Activated T-helper 9 cell treated with anti-CD3 and anti-CD28 coated beads, Interleukin-2, amount 50 U/mL, for 16 hours (primary cell): Measurements from ENCODE around the gene GOLGA7B.

ENCODE experiments used
- DNase-seq: peaks from one replicate; pipeline ENCODE4 v3.0.0-alpha.2; 2020; ENCODE audit warnings: low read depth

The GOLGA7B gene

GRCh38 chr10:97895915-97896314, 46.3 kb downstream of the GOLGA7B start:
- no peak for DNase-seq

- DNase-seq = no peak
These were observed 47.2 kb downstream of the GOLGA7B start for GRCh38 chr10:97896756-97897358.

- DNase-seq = no peak
These were observed 48.8 kb downstream of the GOLGA7B start for GRCh38 chr10:97898429-97898828.

GRCh38 chr10:97901381-97901780, 51.7 kb downstream of the GOLGA7B start:
- DNase-seq = no peak

- no peak for DNase-seq
These were observed 53.7 kb downstream of the GOLGA7B start for GRCh38 chr10:97903128-97904017.

GRCh38 chr10:97904018-97904381, 54.4 kb downstream of the GOLGA7B start:
- no peak for DNase-seq

- no peak for DNase-seq
These were observed 54.9 kb downstream of the GOLGA7B start for GRCh38 chr10:97904576-97904975.

GRCh38 chr10:97905276-97905675, 55.6 kb downstream of the GOLGA7B start:
- DNase-seq = no peak

- DNase-seq = no peak
These were observed 57.6 kb downstream of the GOLGA7B start for GRCh38 chr10:97907211-97907610.

- no peak for DNase-seq
These were observed 58.2 kb downstream of the GOLGA7B start for GRCh38 chr10:97907830-97908229.

GRCh38 chr10:97910661-97911060, 61.0 kb downstream of the GOLGA7B start:
- no peak for DNase-seq

- DNase-seq = no peak
These were observed 61.6 kb downstream of the GOLGA7B start for GRCh38 chr10:97911217-97911616.

- DNase-seq = no peak
These were observed 63.5 kb downstream of the GOLGA7B start for GRCh38 chr10:97913193-97913592.

GRCh38 chr10:97913614-97914013, 64.0 kb downstream of the GOLGA7B start:
- DNase-seq = no peak

- no peak for DNase-seq
These were observed 64.7 kb downstream of the GOLGA7B start for GRCh38 chr10:97914171-97914836.

- DNase-seq = peak; percentile 51
These were observed 65.2 kb downstream of the GOLGA7B start for GRCh38 chr10:97914837-97915211.

GRCh38 chr10:97915346-97916131, 65.9 kb downstream of the GOLGA7B start:
- DNase-seq = no peak

GRCh38 chr10:97916586-97916985, 66.9 kb downstream of the GOLGA7B start:
- DNase-seq = no peak

- no peak for DNase-seq
These were observed 69.4 kb downstream of the GOLGA7B start for GRCh38 chr10:97919012-97919411.

- no peak for DNase-seq
These were observed 71.2 kb downstream of the GOLGA7B start for GRCh38 chr10:97920865-97921264.
